GM21619 (cell line): ENCODE results near the gene ZAP70.
"Not testable (repeated sequence)": the region's sequence is repeated elsewhere in the genome, so short reads cannot be mapped to it uniquely, and the experiment has no call there.

Source experiments
- ATAC-seq: cut with Tn5 transposase; IDR thresholded peaks from one replicate; pipeline ENCODE4 v1.9.1; 2021; ENCODE audit not compliant: unreplicated experiment

The ZAP70 gene

GRCh38 chr2:97713296-97714083, at the start of gene ZAP70:
TSS of gene ZAP70 (plus strand) at chr2:97713576. CDS start at chr2:97724037, 10,461 bp downstream.
- no peak for ATAC-seq

GRCh38 chr2:97663626-97663961, 49.8 kb upstream of the ZAP70 start:
- no peak for ATAC-seq

GRCh38 chr2:97663962-97664635, 49.3 kb upstream of the ZAP70 start, which contains the start of gene ACTR1B:
TSS of gene ACTR1B (minus strand) at chr2:97664044. CDS start at chr2:97663890, 154 bp downstream.
- peak; percentile 77 for ATAC-seq

- ATAC-seq = no peak
Measured at GRCh38 chr2:97664636-97664970, 48.8 kb upstream of the ZAP70 start.

GRCh38 chr2:97669448-97669847, 43.9 kb upstream of the ZAP70 start, which contains the start of gene C2orf92:
TSS of gene C2orf92 (plus strand) at chr2:97669713. CDS start at chr2:97669789, 76 bp downstream.
- no peak for ATAC-seq

GRCh38 chr2:97670471-97670870, 42.9 kb upstream of the ZAP70 start:
- no peak for ATAC-seq

- ATAC-seq = no peak
Measured at GRCh38 chr2:97671526-97671925, 41.9 kb upstream of the ZAP70 start.

- ATAC-seq = not testable (repeated sequence)
Measured at GRCh38 chr2:97672606-97673140, 40.7 kb upstream of the ZAP70 start.

- ATAC-seq = no peak
Measured at GRCh38 chr2:97673182-97673914, 40.0 kb upstream of the ZAP70 start.

- ATAC-seq = no peak
Measured at GRCh38 chr2:97673915-97674283, 39.5 kb upstream of the ZAP70 start.

- ATAC-seq = no peak
Measured at GRCh38 chr2:97675430-97676113, 37.8 kb upstream of the ZAP70 start.

GRCh38 chr2:97676620-97677019, 36.8 kb upstream of the ZAP70 start:
- ATAC-seq = no peak

GRCh38 chr2:97677480-97677879, 35.9 kb upstream of the ZAP70 start:
- ATAC-seq = no peak

GRCh38 chr2:97678298-97678697, 35.1 kb upstream of the ZAP70 start:
- ATAC-seq = no peak

- not testable (repeated sequence) for ATAC-seq
Measured at GRCh38 chr2:97687235-97687634, 26.1 kb upstream of the ZAP70 start.

- ATAC-seq = no peak
Measured at GRCh38 chr2:97688062-97688827, 25.1 kb upstream of the ZAP70 start.

- ATAC-seq = no peak
Measured at GRCh38 chr2:97691166-97691565, 22.2 kb upstream of the ZAP70 start.

GRCh38 chr2:97693476-97693875, 19.9 kb upstream of the ZAP70 start:
- ATAC-seq = no peak

GRCh38 chr2:97695744-97696143, 17.6 kb upstream of the ZAP70 start:
- ATAC-seq = no peak
